GM18870 (cell line): Measurements from ENCODE around the gene WDR90.
"Not testable (repeated sequence)": the region's sequence is repeated elsewhere in the genome, so short reads cannot be mapped to it uniquely, and the experiment has no call there.

ENCODE experiments used
- ATAC-seq: cut with Tn5 transposase; IDR thresholded peaks from one replicate; pipeline ENCODE4 v1.9.1; 2021; ENCODE audit warnings: moderate library complexity; ENCODE audit not compliant: unreplicated experiment

The WDR90 gene

DNA sequence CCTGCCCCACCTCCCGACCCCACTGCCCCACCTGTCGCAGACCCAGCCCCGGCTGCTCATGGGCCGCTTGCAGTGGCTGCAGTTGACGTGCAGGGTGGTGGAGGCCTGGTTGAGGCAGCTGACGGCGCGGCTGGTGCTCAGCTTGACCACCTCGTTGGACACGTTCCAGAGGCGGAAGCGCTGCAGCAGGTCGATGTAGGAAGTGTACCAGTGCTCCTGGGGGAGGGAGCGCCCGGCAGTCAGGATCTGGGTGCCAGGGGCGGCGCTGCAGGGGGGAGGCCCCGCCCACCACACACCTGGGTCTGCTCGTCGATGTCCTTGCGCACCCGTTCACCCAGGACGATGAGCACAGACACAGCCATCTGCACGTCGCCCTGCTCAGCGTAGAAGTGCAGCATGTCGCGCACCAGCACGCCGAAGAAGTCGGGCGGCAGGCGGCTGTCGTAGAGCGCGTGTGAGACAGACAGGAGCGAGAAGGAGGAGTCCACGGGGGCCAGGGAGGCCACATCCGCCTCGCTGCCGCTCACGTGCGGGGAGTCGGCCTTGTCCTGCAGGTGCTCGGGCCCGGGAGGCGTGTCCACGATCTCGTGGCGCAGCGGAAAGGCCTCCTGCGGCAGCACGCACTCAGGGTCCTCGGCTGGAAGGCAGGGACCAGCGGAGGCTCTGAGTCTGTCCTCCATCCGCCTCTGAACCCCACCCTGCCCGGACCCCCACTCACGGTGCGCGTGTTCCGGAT, 36.0 kb downstream of the WDR90 start:
- no peak for ATAC-seq

DNA sequence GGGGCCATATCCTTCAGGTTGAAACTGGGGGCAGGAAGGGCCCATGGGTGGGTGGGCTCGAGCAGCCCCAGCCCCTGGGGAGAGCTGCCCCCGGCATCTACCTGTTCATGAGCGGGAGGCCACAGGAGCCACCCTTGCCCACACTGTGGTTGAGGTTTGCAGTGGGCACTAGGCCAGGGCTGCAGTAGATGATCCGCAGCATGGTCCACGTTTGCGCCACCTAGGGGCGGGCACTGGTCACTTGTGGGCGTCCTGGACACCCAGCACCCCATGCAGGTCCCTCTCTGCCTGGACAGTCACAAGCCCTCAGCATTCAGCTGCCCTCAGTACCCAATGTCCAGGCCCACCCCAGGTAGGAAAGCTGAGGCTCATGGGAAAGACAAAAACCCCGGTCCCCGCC, 36.8 kb downstream of the WDR90 start:
- no peak for ATAC-seq

DNA sequence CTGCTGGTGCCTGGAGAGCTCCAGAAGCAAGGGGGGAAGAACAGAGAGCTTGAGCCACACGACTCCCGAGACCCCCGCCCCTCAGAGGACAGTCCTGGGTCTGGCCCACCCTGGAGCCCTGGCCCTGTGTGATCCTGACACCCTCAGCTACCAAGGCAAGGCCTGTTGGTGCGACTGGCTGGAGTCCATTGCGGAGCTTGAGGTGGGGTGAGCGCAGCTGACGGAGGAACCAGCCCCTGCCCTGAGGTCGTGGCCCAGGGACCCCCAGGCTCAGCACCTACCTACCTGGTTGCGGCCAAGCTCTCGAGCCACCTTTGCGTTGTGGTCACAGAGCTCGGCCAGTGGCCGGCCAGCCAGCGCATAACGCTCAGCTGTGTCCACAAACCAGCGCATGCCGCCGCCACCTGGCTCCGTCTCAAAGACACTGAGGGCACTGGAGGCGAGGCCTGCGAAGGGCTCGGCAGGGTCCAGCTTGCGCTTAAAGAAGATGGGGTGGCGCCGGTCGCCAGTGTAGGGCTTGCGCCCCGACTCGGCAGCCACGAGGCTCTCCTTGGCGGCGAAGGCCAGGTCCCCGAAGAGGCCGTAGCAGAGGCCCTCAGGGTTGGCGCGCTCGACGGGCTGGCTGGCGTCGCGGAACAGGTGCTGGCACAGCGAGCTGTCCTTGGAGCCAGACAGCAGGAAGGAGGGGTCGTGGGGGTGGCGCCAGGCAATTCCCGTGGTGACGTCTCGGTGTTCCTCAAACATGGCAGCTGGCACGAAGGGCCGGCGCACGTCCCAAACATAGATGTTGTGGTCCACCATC, 37.5 kb downstream of the WDR90 start:
- no peak for ATAC-seq

DNA sequence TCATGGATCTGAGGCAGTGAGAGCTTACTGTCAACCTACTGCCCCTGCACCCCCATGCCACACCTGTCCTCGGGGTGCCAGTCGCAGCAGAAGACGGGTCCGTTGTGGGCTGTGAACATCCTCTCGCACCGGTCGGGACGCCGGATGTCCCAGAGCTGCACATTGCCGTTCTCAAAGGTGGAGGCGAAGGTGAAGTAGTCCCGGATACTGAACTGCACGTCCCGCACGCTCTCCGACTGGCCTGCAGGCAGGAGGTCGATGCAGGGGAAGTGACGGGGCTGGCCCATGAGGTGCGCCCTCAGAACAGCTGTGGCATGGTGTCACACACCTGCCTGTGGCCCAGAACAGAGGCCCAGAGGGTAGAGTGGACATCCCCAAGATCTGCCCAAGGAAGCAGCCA, 38.3 kb downstream of the WDR90 start:
- ATAC-seq, result no peak

DNA sequence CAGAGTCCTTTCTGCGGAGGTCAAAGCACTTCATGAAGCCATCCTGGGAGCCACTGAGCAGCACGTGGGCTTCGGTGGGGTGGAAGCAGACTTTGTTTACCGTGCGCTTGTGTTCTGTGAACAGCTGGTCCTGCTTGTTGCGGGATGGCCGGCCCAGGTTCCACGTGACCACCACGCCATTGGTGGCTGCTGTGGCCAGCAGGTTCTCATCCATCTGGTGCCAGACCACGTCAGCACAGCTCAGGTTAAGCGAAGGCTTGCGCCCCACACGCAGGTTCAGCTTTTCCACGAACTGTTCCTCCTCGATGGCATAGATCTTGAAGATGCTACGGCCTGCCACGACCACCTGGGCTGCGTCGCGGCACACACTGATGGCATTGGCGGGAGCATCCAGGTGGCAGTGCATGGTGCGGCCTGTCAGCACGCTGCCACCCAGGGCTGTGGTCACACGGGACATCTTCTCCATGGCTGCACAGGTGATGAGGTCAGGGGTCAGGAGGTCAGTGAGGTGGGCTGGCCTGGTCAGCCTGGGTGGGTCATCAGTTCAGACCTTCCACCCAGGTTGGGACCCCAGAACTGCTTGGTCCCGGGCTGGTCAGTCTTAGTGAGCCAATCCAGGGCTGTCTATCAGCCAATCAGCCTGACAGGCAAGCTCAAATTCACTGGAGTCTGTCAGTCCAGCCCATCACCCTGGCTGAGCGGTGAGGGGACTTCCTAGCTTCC, 40.2 kb downstream of the WDR90 start:
- no peak for ATAC-seq

DNA sequence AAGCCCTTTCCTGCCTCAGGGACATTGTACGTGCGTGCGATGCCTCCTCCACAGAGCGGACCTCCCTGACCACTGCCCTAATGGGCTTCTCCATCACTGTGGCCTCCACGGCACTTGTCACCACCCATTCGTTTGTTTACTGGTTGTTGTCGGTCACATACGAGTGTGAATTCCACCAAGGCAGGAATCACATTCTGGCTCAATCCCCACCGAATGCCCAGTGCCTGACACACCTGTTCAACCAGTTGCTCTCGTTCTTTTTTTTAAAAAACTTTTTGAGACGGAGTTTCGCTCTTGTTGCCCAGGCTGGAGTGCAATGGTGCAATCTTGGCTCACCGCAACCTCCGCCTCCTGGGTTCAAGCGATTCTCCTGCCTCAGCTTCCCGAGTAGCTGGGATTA, 42.1 kb downstream of the WDR90 start:
- ATAC-seq, result not testable (repeated sequence)

DNA sequence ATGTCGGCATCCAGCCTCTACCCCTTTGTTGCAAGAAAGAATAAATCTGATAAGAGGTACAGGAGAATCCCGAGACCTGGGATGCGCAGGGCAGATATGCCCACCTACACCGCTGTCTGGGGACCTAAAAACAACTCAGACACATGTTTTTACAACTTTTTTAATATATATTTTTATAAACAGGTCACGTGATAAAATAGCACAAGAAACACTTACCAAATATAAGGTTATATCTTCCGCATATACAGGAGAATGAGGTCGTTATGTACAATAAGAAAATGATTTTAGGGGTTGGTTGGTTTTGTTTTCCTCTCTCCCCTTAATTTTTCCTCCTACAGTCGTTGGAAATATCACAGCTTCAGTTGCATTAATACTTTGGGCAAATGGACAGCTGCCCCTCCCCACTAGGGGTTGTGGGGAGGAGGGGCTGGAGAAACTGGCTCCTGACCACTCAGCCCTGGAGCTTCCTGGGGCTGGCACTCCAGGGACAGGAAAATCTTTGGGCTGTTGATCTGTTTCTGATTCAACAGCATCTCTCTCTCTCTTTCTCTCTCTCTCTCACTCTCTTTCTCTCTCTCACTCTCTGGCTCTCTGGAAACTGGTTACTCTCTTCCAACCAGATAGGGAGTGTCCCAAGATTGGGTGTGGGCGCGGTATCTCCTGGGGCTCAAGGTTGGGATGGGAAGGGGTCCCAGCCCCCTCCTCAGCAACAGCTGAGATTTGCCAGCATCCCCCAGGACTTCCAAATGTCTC, 43.4 kb downstream of the WDR90 start:
- ATAC-seq, result no peak

DNA sequence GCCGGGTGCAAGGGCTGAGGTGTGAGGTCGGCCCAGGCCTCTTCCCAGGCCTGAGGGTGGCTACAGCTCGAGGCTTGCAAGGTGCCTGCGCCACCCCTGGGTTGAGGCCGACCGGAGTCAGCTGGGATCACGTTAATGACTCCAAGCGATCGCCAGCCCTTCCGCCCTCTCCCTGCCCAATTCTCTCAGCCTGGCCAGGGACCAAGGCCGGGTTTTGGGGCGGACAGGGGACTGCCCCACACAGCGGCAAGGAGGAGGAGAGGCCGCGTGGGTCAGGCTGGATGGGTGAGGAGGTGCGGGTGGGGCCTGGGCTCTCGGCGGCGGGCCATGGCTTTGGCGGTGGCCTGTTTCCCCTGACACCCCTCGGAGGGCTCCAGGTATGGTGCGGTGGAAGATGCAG, 44.2 kb downstream of the WDR90 start:
- ATAC-seq, result no peak

DNA sequence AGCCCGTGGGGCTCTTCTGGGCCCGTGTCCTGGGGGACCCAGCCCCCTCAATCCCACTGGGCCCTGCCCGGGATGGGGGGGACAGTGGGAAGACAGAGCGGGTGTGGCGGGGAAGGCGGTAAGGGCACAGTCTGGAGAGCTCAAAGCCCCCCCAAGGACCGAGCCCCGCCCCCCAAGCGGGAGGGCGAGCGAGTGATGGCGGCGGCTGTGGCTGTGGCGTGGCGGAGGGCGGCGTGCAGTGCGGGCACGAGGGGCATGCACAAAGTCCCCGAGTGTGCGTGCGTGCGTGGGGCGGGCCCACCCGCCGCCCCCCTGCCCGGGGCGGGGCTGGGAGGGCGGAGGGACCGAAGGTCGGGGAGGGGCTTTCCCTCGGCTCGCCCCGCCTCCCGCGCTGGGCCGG, 44.6 kb downstream of the WDR90 start:
- no peak for ATAC-seq

DNA sequence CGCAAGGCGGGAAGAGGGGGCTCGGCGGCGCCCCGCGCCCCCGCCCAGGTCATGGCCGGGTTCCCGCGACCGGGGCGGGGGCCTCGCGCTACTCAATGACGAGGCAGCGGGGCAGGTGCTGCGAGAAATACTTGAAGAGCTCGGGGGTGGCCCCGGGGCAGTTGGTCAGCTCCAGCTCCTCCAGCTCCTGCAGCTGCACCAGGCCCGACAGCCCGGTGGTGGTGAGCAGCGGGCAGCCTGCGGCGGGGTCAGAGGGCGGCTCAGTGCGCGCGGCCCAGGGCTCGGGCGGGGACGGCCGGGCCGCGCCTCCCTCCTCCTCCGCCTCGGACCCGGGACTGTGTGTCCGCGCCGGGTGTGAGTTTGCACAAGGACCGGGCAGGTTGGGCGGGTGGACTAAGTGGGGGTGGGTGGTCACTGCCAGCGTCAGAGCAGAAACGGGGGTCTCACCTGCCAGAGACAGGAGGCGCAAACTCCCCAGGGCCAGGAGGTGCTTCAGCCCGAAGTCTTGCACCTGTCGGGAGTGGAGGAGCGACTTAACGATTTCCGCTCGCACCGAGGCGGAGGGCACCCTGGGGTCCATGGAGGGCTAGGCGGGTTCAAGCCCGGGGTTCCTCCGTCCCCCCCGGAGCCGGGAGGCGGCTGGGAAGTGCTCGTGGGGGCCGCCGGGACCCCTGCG, 45.2 kb downstream of the WDR90 start:
- no peak for ATAC-seq

DNA sequence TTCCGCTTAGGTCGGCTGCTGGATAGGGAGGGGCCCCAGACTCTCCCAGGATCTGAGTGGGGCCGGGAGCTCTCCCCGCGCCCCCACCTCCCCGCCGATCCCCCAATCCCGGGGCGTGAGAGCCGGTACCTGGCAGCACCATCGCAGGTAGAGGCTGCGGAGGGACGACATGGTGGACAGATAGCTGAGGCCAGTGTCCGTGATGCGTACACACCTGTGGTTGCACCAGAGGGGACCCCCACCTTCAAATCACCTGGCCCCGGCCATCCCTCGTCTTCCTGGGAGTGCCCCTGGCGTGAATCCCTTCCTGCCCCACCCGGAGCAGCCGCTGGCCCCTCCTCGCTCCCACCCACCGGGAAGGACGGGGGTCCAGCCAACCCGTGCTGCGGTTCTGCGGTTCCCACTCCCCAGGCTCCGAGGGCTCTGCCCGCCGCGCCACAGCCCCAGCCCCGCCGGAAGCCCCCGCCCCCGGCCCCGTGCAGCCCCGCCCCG, 45.7 kb downstream of the WDR90 start:
- ATAC-seq, result no peak

DNA sequence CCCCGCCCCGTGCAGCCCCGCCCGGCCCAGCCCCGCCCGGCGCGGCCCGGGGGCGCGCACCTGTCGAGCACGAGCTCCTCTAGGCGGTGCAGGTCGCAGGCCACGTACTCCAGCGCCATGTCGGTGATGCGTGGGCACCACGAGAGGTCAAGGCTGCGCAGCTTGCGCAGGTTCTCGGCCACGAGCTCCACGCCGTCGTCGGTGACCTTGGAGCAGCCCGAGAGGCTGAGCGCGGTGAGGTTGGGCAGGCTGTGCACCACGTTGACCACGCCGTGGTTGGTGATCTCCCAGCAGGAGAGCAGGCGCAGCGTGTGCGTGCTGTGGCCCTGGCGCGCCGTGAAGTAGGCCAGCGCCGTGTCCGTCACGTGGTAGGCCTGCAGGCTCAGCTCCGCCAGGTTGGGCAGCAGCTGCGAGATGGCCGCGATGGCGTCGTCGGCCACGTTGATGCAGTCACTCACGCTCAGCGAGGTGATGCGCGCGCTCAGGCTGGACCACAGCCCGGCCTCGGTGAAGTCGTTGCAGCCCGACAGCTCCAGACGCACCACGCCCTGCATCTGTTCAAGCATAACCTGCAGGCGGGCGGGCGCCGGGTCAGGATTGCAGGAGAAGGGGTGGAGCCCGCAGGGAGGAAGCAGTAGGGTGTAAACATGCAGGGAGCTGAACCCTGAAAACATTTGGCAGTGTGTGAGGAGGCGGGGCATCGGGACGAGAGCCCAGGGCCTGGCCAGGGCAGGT, 46.4 kb downstream of the WDR90 start:
- ATAC-seq, result no peak

DNA sequence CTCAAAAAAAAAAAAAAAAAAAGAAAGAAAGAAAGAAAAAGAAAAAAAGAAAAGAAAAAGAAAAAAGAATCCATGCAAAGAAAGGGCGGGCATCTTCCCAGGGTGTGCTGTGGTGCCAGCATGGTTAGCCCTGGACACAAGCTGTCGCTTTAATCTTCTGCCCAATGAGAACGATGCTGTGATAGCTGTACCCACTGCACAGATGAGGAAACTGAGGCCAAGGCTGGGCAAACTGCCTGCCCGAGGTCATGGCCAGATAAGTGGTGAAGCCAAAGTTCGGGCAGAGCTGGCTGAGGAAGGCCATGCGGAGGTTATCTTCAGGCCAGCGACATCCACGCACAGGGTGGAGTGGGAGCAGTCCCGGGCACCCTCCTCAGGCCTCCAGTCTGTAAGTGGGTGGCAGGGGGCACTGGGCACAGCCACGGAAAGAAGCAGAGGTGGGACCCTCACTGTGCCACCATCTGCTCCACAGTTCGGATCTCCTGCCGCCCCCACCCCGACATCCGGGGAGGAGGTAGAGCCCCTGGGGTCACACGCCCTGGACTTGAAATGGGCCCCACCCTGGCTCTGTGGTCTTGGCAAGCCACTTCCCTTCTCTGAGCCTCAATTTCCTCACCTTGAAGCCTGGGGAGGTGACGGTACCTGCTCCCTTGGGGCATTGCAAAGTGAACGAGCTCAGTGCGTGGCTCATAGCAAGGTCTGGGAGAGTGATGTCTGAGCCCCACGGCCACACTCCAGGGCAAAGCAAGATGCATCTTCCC, 49.9 kb downstream of the WDR90 start:
- no peak for ATAC-seq

DNA sequence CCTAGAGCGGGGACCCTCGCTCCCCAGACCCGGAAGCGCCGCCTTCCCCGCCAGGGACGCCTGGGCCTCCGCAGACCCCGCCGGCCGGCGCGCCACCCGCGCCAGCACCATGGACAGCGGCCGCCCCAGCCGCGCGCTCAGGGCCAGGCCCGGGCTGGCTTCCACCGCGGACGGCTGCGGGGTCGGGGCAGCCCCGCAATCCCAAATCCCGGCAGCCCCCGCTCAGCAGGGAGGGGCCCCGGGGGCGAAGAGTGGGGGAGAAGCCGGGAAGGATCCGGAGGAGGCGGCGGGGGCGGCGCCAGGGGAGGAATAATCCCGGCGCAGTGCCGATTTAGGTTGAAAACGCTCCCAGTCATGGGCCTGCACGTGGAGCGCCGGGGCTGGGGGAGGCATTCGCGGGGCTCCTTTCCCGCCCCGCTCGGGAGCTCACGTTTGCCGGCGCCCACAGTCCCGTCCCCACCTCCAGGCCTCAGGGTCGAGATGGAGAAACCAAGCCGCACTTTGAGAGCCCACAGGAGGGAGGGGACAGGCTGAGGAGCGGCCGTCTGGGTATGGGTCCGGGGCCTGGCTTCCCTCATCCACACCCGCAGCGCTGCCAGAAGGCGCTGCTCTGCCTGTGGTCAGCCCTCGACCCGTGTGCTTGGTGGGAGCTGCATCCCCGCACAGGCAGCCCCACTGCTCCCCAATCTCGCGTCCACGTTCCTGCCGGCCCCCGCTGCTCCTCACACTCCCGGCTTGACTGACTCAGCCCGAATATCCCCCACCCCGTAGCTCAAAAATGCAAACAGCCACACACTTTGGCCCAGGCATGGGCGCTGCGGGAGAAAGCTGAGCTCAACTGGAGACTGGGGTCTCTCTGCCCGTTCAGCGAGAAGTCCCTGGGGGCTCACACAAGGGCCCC, 51.8 kb downstream of the WDR90 start:
- no peak for ATAC-seq

DNA sequence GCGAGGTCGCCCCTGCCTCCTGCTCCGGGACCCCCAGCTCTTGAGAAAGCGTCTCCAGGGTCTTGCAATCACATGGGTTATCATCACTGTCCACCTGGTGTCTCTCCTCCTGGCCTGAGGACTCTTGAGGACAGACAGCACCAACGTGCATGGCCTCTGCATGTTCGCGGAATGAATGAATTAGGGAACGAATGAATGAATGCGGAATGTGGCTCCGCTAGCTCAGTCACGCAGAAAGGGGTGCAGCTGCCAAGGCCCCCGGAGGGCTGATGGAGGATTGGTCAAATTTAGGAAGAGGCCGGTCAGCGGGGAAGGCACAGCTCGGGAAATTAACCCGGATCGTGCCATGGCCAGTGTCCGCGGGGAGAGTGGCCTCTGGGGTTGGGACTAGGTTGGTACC, 53.2 kb downstream of the WDR90 start:
- ATAC-seq, result no peak

DNA sequence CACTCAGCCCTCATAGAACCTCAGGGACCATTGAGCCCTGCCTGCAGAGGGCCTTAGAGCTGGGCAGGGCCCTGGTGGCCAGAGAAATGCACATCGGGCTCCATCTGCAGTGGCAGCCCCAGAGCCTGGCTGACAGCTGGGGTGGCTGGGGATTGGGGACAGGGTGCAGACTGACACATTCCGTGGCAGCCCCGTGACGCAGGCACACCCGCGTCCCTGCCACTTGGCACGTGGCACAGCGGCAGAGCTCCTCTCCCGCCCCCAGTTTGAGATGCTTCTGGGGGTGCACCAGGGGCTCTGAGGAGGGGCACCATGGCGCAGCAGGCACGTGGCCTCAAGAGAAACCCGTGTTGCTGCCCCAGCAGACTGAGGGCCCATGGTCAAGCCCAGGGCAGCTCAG, 54.2 kb downstream of the WDR90 start:
- no peak for ATAC-seq

DNA sequence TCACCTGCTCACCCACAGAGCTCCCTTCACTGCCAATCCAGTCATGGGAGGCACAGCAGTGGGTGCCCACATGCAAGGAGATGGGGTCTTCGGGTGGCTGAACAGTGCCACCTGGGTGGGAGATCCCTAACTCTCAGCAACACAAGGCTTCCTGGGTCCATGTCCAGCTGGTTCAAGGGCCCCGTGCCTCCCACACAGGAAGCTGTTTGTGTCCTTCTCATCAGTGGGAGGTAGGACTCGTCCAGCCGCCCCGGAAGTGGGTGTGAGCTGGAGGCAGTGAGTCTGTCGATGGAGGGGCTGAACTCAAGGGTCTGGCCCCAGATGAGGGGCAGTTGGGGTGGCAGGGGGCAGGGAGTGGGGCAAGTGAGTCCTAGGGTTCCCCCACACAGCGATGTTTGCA, 54.9 kb downstream of the WDR90 start:
- ATAC-seq, result no peak
